Measurements from ENCODE around the gene IFI27L2.

- TF ChIP-seq CTCF (IDR thresholded peaks at IDR 0.05) (no peak), ZFX (IDR thresholded peaks at IDR 0.05; ENCODE audit: borderline replicate concordance) (no peak)
Measured at GRCh38 chr14:94123868-94124267, 5.5 kb downstream of the IFI27L2 start.

Data from 22Rv1 (cell line).